ENCODE data around the gene TDRD9. TPM values are rescaled to one million over a fixed set of nuclear protein-coding genes. Genes with fewer than 3 reads are reported as not detected.

The TDRD9 gene
- total and polyA plus RNA-seq, 2 experiments from 2014 or later = 0.24 TPM; not detected in 1

DNA sequence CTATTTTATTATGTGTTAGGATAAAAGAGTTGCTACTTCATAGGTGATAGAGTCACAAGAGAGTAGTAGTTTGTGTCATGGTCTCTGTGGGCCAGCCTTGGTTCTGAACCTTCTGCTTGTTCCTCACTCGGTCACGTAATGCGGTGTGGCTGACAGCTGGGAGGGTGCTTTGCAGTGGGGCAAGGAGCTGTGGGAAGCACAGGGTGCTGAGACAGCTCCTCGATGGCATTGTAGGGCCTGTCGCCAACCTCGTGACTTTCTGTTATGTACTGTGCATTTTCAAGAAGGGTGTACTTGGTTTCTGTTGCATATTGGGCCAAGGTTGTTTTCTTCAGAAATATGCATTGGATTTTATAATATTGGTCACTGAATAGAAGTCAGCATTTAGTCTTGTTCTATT lies 75.4 kb downstream of the TDRD9 start (continued):
- TF ChIP-seq POLR2AphosphoS5 (IDR thresholded peaks at IDR 0.05; ENCODE audit: low read depth) = no peak
- TF ChIP-seq, protein P1, sequence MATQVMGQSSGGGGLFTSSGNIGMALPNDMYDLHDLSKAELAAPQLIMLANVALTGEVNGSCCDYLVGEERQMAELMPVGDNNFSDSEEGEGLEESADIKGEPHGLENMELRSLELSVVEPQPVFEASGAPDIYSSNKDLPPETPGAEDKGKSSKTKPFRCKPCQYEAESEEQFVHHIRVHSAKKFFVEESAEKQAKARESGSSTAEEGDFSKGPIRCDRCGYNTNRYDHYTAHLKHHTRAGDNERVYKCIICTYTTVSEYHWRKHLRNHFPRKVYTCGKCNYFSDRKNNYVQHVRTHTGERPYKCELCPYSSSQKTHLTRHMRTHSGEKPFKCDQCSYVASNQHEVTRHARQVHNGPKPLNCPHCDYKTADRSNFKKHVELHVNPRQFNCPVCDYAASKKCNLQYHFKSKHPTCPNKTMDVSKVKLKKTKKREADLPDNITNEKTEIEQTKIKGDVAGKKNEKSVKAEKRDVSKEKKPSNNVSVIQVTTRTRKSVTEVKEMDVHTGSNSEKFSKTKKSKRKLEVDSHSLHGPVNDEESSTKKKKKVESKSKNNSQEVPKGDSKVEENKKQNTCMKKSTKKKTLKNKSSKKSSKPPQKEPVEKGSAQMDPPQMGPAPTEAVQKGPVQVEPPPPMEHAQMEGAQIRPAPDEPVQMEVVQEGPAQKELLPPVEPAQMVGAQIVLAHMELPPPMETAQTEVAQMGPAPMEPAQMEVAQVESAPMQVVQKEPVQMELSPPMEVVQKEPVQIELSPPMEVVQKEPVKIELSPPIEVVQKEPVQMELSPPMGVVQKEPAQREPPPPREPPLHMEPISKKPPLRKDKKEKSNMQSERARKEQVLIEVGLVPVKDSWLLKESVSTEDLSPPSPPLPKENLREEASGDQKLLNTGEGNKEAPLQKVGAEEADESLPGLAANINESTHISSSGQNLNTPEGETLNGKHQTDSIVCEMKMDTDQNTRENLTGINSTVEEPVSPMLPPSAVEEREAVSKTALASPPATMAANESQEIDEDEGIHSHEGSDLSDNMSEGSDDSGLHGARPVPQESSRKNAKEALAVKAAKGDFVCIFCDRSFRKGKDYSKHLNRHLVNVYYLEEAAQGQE (IDR thresholded peaks at IDR 0.05; ENCODE audit: unreplicated experiment) = no peak
- TF ChIP-seq EZH2 (IDR thresholded peaks at IDR 0.05; ENCODE audit: low read depth, unreplicated experiment) = no peak
- TF ChIP-seq NANOG (IDR thresholded peaks at IDR 0.05; ENCODE audit: borderline replicate concordance) = no peak

DNA sequence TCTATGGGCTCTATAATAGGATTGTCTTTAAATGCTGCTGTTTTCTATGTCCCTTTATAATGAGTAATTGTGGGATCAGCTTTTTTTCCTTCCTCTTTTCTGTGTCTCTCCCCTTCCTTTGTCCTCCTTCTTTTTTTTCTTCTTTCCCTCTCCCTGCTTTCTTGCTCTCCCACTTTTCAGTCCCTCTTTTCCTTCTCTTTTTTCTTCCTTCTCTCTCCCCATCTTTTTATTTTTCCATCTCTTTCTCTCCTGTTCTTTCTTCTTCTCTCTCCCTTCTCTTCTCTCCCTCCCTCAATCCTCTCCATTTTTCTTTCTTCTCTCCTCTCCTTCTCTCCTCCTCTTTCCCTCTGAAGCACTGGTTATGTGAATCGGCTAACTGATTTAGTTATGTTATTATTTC lies 76.6 kb downstream of the TDRD9 start:
- Histone ChIP-seq H3K4me2 (no peak overlapping the region), H3F3A (replicated peaks; ENCODE audit: low read depth) (no peaks in the 10 kb centered on the region), H3K79me2 (replicated peaks; ENCODE audit: insufficient read depth) (no peaks in the 10 kb centered on the region), H3K36me3 (ENCODE audit: insufficient read depth) (no peaks in the 10 kb centered on the region), H3K9me2 (ENCODE audit: insufficient read depth) (no peaks in the 10 kb centered on the region), H4K20me1 (replicated peaks; ENCODE audit: insufficient read depth) (no peaks in the 10 kb centered on the region), H3K4me3 (no peak overlapping the region), H3K27ac (ENCODE audit: low read depth) (no peak overlapping the region), H3K27me3 (ENCODE audit: insufficient read depth) (no peaks in the 10 kb centered on the region), H3K4me1 (ENCODE audit: insufficient read depth) (no peaks in the 10 kb centered on the region), H2AFZ (no peak overlapping the region)
- no peak for DNase-seq (ENCODE audit: low spot score)
- H3K36me3 Mint-ChIP-seq (ENCODE audit: low read depth) = no peaks in the 10 kb centered on the region
- H3K27me3 Mint-ChIP-seq (ENCODE audit: insufficient read depth, low read depth, poor library complexity) = peaks cover 3% of the 10 kb centered on the region
- H3K27ac Mint-ChIP-seq = no peak overlapping the region
- H3K9me3 Mint-ChIP-seq = no peaks in the 10 kb centered on the region
- no peaks in the 10 kb centered on the region for H3K4me1 Mint-ChIP-seq
- ATAC-seq = no peak
- no peak overlapping the region for H3K4me3 Mint-ChIP-seq
- no peak for TF ChIP-seq NANOG (IDR thresholded peaks at IDR 0.05; ENCODE audit: borderline replicate concordance)
- TF ChIP-seq EZH2phosphoT487 (IDR thresholded peaks at IDR 0.05; ENCODE audit: unreplicated experiment) = no peak
- no peak for TF ChIP-seq CREB1 (CRISPR knock-in tag; IDR thresholded peaks at IDR 0.05; ENCODE audit: low read depth)
- TF ChIP-seq POLR2AphosphoS5 (IDR thresholded peaks at IDR 0.05; ENCODE audit: low read depth) = no peak
- TF ChIP-seq, protein P2, sequence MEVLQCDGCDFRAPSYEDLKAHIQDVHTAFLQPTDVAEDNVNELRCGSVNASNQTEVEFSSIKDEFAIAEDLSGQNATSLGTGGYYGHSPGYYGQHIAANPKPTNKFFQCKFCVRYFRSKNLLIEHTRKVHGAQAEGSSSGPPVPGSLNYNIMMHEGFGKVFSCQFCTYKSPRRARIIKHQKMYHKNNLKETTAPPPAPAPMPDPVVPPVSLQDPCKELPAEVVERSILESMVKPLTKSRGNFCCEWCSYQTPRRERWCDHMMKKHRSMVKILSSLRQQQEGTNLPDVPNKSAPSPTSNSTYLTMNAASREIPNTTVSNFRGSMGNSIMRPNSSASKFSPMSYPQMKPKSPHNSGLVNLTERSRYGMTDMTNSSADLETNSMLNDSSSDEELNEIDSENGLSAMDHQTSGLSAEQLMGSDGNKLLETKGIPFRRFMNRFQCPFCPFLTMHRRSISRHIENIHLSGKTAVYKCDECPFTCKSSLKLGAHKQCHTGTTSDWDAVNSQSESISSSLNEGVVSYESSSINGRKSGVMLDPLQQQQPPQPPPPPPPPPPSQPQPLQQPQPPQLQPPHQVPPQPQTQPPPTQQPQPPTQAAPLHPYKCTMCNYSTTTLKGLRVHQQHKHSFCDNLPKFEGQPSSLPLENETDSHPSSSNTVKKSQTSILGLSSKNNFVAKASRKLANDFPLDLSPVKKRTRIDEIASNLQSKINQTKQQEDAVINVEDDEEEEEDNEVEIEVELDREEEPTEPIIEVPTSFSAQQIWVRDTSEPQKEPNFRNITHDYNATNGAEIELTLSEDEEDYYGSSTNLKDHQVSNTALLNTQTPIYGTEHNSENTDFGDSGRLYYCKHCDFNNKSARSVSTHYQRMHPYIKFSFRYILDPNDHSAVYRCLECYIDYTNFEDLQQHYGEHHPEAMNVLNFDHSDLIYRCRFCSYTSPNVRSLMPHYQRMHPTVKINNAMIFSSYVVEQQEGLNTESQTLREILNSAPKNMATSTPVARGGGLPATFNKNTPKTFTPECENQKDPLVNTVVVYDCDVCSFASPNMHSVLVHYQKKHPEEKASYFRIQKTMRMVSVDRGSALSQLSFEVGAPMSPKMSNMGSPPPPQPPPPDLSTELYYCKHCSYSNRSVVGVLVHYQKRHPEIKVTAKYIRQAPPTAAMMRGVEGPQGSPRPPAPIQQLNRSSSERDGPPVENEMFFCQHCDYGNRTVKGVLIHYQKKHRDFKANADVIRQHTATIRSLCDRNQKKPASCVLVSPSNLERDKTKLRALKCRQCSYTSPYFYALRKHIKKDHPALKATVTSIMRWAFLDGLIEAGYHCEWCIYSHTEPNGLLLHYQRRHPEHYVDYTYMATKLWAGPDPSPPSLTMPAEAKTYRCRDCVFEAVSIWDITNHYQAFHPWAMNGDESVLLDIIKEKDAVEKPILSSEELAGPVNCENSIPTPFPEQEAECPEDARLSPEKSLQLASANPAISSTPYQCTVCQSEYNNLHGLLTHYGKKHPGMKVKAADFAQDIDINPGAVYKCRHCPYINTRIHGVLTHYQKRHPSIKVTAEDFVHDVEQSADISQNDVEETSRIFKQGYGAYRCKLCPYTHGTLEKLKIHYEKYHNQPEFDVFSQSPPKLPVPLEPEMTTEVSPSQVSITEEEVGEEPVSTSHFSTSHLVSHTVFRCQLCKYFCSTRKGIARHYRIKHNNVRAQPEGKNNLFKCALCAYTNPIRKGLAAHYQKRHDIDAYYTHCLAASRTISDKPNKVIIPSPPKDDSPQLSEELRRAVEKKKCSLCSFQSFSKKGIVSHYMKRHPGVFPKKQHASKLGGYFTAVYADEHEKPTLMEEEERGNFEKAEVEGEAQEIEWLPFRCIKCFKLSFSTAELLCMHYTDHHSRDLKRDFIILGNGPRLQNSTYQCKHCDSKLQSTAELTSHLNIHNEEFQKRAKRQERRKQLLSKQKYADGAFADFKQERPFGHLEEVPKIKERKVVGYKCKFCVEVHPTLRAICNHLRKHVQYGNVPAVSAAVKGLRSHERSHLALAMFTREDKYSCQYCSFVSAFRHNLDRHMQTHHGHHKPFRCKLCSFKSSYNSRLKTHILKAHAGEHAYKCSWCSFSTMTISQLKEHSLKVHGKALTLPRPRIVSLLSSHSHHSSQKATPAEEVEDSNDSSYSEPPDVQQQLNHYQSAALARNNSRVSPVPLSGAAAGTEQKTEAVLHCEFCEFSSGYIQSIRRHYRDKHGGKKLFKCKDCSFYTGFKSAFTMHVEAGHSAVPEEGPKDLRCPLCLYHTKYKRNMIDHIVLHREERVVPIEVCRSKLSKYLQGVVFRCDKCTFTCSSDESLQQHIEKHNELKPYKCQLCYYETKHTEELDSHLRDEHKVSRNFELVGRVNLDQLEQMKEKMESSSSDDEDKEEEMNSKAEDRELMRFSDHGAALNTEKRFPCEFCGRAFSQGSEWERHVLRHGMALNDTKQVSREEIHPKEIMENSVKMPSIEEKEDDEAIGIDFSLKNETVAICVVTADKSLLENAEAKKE (CRISPR knock-in tag; IDR thresholded peaks at IDR 0.05) = no peak
- TF ChIP-seq, protein P1 (IDR thresholded peaks at IDR 0.05; ENCODE audit: unreplicated experiment) = no peak
- TF ChIP-seq STAT1 (IDR thresholded peaks at IDR 0.05; ENCODE audit: unreplicated experiment) = no peak
- no peak for TF ChIP-seq ZNF331 (CRISPR knock-in tag; IDR thresholded peaks at IDR 0.05; ENCODE audit: low read depth)
- no peak for TF ChIP-seq ZNF114 (CRISPR knock-in tag; IDR thresholded peaks at IDR 0.05)
- no peak for TF ChIP-seq ETS1 (IDR thresholded peaks at IDR 0.05)

Data from GM23338 (cell line).